RWPE2 (cell line): ENCODE data around the gene SLC35F6.
A peak's percentile ranks its signal among the peaks of the same experiment; 100 is the strongest.

Experiments used
- ATAC-seq: fragments of 200-7000 bp; cut with Tn5 transposase; 3 replicates; pipeline ENCODE4 v1.9.1; 2021; ENCODE audit warnings: low read depth
- DNase-seq: peaks from one replicate; pipeline ENCODE4 v3.0.0-alpha.2; 2020; ENCODE audit warnings: low spot score
- H3K27ac ChIP-seq: fragments of 450-650 bp; 2 replicates; pipeline ENCODE4 v1.5.1; 2017; ENCODE audit warnings: mild to moderate bottlenecking; ENCODE audit not compliant: poor library complexity, severe bottlenecking
- H3K27me3 ChIP-seq: fragments of 250-450 bp; sonication (Bioruptor Pico); 2 replicates; pipeline ENCODE4 v1.5.1; 2021; ENCODE audit warnings: mild to moderate bottlenecking, moderate library complexity; ENCODE audit not compliant: insufficient read depth, poor library complexity, severe bottlenecking
- H3K36me3 ChIP-seq: fragments of 250-450 bp; sonication (Bioruptor Pico); 2 replicates; pipeline ENCODE4 v1.5.1; 2020; ENCODE audit warnings: low read depth, mild to moderate bottlenecking, moderate library complexity
- H3K4me1 ChIP-seq: fragments of 250-450 bp; sonication (Bioruptor Pico); 2 replicates; pipeline ENCODE4 v1.5.1; 2021; ENCODE audit warnings: mild to moderate bottlenecking, moderate library complexity; ENCODE audit not compliant: insufficient read depth, poor library complexity, severe bottlenecking
- H3K4me3 ChIP-seq: fragments of 250-450 bp; sonication (Bioruptor Pico); 2 replicates; pipeline ENCODE4 v1.5.1; 2021; ENCODE audit warnings: mild to moderate bottlenecking, moderate library complexity; ENCODE audit not compliant: severe bottlenecking
- H3K9me3 ChIP-seq: fragments of 250-450 bp; sonication (Bioruptor Pico); 2 replicates; pipeline ENCODE4 v1.5.1; 2021; ENCODE audit warnings: mild to moderate bottlenecking, moderate library complexity; ENCODE audit not compliant: severe bottlenecking
- TF ChIP-seq, protein P1 (sequence below): fragments of 450-650 bp; IDR thresholded peaks from one replicate; pipeline ENCODE4 v1.5.1; 2017; ENCODE audit warnings: mild to moderate bottlenecking, moderate library complexity; ENCODE audit not compliant: poor library complexity, severe bottlenecking

The SLC35F6 gene, protein sequence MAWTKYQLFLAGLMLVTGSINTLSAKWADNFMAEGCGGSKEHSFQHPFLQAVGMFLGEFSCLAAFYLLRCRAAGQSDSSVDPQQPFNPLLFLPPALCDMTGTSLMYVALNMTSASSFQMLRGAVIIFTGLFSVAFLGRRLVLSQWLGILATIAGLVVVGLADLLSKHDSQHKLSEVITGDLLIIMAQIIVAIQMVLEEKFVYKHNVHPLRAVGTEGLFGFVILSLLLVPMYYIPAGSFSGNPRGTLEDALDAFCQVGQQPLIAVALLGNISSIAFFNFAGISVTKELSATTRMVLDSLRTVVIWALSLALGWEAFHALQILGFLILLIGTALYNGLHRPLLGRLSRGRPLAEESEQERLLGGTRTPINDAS

DNA sequence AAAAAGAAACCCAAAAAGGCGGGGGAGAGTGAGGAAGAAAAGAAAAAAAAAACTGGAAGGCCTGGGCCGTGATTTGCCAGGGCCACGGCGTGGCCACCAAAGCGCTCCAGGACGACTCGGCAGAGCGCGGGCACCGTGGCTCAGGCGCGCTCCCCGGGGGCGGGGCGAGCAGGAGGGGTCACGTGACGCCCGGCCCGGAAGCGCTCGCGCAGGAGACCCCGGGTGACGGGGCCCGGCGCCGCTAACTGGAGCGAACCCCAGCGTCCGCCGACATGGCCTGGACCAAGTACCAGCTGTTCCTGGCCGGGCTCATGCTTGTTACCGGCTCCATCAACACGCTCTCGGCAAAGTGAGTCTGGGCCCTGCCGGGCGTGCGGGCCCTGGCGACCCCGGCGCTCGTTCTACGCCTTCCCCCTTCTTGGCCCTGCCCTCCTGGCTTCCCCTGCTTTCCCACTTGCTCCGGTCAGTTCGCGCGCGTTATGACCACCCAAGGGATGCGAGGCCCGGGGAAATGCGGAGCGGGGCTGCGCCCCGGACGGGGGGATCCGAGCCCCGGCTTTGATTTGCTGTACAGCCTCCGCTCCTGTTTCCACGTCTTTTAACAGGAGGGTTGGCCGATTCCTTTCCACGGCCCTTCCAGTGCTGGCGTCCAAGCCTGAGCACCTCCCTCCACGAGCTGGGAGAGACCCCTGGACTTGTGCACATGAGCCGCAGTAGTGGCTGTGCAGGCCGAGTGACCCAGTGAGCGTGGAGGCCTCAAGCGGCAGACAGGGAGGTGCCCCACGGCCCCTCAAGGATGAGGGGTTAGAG, at the start of gene SLC35F6:
Gene SLC35F6 (plus strand): TSS at position 207 of the 810 bp plus-strand sequence. CDS start 66 bp downstream, at position 273.
- peaks cover 15% of the 10 kb centered on the region for H3K36me3 ChIP-seq
- peaks cover 19% of the 10 kb centered on the region for H3K4me1 ChIP-seq
- ATAC-seq (peak; percentile 77), DNase-seq (no peak)
- peak within 1 kb of the TSS; percentile 45 for H3K27ac ChIP-seq
- H3K4me3 ChIP-seq, result peak within 1 kb of the TSS; percentile 69
- H3K27me3 ChIP-seq, result no peaks in the 10 kb centered on the region
- no peaks in the 10 kb centered on the region for H3K9me3 ChIP-seq
- TF ChIP-seq, protein P1, sequence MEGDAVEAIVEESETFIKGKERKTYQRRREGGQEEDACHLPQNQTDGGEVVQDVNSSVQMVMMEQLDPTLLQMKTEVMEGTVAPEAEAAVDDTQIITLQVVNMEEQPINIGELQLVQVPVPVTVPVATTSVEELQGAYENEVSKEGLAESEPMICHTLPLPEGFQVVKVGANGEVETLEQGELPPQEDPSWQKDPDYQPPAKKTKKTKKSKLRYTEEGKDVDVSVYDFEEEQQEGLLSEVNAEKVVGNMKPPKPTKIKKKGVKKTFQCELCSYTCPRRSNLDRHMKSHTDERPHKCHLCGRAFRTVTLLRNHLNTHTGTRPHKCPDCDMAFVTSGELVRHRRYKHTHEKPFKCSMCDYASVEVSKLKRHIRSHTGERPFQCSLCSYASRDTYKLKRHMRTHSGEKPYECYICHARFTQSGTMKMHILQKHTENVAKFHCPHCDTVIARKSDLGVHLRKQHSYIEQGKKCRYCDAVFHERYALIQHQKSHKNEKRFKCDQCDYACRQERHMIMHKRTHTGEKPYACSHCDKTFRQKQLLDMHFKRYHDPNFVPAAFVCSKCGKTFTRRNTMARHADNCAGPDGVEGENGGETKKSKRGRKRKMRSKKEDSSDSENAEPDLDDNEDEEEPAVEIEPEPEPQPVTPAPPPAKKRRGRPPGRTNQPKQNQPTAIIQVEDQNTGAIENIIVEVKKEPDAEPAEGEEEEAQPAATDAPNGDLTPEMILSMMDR, result no peak

DNA sequence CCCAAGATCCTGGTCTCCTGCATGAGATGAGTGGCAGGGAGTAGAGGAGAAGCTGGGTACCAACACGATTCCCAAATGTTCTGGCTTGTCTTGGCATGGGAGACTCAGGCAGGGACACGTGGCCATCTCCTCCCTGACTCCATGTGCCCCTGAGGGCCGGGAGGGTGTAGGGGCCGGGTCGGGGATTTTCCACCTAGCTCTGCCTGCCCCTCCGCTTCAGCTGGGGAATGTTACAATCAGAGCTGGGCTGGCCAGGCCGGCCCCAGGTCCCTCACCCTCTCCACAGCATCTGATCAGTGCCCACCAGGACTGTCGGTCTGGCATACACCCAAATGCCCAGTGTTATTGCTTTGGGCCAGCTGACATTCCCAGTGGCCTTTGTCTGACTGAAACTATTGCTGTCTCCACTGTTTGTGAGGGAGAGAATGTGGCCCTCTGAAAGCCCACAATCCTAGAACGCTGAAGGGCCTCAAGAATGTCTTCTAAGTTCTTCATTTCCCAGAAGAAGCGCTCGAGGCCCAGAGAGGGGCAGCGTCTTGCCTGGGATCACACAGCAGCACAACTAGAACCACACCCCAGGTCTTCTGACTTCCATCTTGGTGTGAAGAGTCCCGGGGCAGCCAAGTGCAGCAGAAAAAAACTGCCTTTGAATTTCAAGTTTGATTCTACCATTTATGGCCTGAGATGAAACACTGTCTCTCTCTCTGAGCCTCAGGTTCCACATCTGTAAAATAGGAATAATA, 48.4 kb upstream of the SLC35F6 start:
- no peaks in the 10 kb centered on the region for H3K36me3 ChIP-seq
- H3K27ac ChIP-seq, result no peak overlapping the region
- H3K27me3 ChIP-seq, result no peaks in the 10 kb centered on the region
- TF ChIP-seq, protein P1, result no peak
- ATAC-seq, result no peak
- no peaks in the 10 kb centered on the region for H3K9me3 ChIP-seq
- peaks cover 9% of the 10 kb centered on the region for H3K4me1 ChIP-seq
- H3K4me3 ChIP-seq, result no peak overlapping the region
- DNase-seq, result no peak

DNA sequence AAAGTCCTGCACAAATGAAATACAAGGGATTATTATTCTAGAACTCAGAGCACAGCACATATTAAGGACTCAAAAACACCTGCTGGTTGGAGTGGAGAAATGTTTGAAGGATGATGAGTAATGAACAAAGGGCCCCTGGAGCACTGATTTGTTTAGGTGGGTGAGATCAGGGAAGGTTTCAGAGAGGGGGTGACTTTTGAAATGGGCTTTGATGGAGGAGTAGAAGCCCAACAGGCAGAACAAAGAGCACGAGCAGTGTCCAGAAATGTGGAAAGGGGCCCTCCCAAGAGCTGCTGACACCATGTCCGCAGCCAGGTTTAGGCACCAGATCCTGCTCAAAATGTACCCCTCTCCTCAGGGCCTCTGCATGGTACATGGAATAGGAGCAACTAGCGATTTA, 47.7 kb upstream of the SLC35F6 start:
- Histone ChIP-seq H3K36me3 (no peaks in the 10 kb centered on the region), H3K27ac (no peak overlapping the region), H3K27me3 (no peaks in the 10 kb centered on the region), H3K4me3 (no peak overlapping the region), H3K9me3 (no peaks in the 10 kb centered on the region), H3K4me1 (peaks cover 10% of the 10 kb centered on the region)
- DNase-seq (no peak), ATAC-seq (no peak)
- TF ChIP-seq, protein P1, result no peak

DNA sequence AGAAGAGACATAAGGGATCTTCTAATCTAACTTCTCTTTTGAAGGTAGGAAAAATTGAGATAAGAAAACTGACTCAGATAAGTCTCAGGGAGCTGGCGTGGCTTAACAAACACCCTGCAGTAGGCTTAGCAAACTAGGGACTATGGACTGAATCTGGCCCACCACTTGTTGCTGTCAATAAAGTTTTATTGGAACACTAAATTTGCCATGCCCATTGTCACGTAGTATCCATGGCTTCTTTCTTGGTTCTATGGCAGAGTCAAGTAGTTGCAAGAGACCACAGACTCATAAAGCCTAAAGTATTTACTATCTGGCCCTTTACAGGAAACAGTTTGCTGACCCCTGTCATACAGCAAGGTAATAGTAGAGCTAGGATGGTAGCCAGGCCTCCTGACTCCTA, 47.3 kb upstream of the SLC35F6 start:
- H3K27ac ChIP-seq, result no peak overlapping the region
- no peaks in the 10 kb centered on the region for H3K9me3 ChIP-seq
- DNase-seq (no peak), ATAC-seq (no peak)
- H3K27me3 ChIP-seq, result no peaks in the 10 kb centered on the region
- no peak overlapping the region for H3K4me3 ChIP-seq
- TF ChIP-seq, protein P1, result no peak
- H3K36me3 ChIP-seq, result no peaks in the 10 kb centered on the region
- peaks cover 10% of the 10 kb centered on the region for H3K4me1 ChIP-seq
